GM19467 (cell line): ENCODE data around the gene TSPAN14.

Experiments used
- ATAC-seq: cut with Tn5 transposase; IDR thresholded peaks from one replicate; pipeline ENCODE4 v1.9.1; 2021; ENCODE audit warnings: mild to moderate bottlenecking, moderate library complexity; ENCODE audit not compliant: unreplicated experiment

Gene TSPAN14

DNA sequence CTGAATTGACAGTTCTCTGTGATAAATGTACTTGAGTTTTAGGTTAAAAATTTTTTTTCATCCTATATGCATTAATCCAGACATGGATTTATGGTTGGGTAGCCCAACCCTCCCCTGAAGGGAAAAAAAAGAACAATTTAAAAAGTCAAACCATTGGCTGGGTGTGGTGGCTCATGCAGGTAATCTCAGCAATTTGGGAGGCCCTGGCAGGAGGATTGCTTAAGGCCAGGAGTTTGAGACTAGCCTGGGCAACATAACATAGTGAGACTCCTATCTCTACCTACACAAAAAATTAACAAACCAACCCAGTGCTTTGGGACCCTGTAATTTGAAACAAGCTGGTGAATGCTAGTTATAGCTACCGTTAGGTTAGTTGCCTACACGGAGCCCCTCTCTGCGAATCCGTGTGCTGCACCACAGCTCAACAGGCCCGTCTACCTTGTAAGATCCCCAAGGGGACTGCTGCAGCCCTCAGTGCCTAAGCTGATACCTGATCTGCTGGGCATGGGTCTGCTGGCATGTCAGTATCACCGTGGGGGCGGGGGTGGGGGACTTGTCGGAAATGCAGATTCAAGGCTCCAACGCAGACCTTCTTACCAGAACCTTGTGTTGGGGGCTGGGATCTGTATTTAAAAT, 32.8 kb downstream of the TSPAN14 start:
- ATAC-seq, result no peak

- no peak for ATAC-seq
These were observed 33.3 kb downstream of the TSPAN14 start for GRCh38 chr10:80487421-80487785.

DNA sequence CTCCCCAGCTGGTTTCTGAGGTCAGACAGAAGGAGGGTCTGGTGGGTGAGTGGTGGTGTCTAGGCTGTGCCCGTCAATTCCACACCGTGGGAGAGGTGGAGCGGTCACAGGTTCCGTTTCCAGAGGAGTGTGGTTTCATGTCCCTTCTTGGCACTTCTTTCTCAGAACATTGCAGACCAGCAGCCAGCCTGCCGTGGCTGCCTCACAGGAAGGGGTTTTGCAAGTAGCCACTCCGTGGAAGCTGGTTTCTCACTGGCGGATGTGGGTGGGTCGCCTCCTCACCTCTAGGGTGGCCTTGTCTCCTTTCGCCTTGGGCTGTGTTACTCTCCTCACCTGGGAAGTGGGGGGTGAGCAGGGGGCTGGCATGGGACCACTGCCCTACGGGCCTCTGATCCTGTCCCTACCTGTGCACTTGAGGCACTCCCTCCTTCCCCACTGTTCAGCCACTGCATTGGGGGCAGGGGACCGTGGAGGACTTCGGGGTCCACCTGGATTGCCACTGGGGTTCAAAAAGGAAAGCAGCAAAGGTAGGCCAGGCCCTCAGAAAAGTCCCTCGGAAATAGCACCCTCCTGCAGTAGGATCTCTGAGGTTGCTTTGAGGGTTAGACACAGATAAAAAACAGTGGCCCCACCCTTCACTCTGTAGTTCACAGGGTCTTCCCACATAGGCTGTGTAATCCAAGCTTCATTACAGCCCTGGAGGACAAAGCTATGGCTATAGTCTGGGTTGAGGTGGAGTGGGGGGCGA, 33.9 kb downstream of the TSPAN14 start:
- no peak for ATAC-seq

- ATAC-seq, result no peak
These were observed 34.5 kb downstream of the TSPAN14 start for GRCh38 chr10:80488539-80489066.

DNA sequence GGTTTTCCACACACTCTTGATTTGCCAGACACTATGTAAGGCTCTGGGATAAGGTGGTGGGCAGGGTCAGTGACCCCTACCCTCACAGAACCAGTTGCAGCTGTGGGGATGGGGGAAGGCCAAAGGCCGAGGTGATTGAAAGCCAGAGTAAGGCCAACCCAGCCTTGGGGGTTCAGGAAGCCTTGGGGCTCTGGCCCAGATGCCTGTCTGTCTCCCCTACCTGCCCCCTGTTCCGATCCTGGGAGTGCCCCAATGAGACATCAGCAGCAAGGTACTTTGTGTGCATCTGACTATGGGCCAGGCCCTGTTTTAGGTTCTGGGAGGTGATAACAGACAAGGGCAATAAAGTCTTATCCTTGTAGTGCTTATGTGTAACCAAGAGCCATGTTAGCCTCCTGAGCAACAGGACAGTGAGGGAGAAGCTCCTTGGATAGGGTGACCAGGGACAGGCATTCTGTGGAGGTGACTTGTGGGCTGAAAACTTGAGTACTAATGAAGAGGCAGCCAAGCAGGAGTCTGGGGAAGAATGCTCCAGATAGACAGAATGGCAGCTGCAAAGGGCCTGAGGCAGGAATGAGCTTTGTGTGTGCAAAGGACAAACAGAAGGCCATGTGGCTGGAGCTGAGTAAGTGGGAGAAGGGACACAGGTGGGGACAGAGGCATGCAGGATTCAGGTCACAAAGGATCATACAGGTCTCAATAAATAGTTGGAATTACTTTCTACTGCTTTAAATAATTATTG, 35.4 kb downstream of the TSPAN14 start:
- no peak for ATAC-seq

DNA sequence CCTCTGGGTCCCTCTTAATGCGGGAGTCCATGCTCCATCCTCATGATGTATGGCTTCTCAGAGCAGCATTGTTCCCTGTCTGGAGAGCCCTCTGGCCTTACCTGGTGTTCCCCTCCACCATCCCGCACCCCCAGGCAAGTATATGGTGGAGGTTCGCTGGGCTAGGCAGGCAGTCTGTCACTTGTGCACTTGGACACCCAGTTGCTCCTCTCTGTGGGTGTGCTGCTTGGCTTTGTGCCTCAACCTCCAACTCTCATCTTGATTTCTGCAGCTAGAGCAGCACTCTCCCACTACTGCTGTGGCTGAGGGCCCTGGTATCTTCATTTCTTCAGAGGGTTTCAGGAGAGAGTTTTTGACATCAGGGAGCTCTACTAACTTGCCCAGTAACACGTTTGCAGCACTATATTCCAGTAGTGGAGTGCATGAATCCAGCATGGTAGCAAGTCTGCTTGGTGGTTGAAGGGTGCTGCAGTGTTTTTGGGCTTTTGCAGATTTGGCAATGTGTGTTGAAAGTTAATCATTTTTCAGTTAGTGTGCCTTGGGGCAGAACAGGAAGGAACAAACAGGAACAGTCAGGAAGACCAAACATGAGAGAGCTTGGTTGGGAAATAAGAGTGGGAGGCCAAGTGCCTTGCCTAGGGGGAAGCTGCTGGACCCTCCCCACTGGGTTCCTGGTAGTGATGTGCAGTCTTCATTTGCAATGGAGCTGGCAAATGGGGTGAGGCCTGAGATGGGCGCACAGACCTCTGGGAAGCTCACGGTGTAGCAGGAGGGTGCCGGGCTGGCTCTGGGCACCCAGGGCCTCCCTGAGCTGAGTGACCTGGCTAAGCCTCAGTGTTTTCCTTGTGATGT, 37.4 kb downstream of the TSPAN14 start:
- ATAC-seq, result no peak

GRCh38 chr10:80492848-80493521, 38.9 kb downstream of the TSPAN14 start:
- peak; percentile 34 for ATAC-seq

DNA sequence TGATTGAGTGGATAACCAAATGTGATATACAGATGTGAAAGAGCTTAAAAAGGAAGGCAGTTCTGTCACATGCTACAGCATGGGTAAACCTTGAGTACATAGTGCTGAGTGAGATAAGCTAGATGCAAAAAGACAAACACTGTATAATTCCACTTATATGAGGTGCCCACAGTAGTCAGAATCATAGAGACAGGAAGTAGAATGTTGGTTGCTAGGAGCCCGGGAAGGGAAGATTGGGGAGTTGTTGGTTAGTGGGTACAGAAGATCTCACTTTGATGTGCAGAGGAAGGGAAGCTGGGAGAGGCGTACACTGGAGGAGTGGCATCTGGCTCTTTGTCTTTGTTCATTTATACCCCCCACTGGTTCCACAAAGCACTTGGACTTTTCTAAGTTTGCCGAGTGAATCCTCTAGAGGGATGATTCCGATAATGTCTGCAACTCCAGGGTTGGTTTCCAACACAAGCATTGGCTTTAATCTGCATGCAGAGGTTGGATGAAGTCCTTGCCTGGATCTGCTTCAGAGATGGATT, 39.5 kb downstream of the TSPAN14 start:
- peak; percentile 37 for ATAC-seq

DNA sequence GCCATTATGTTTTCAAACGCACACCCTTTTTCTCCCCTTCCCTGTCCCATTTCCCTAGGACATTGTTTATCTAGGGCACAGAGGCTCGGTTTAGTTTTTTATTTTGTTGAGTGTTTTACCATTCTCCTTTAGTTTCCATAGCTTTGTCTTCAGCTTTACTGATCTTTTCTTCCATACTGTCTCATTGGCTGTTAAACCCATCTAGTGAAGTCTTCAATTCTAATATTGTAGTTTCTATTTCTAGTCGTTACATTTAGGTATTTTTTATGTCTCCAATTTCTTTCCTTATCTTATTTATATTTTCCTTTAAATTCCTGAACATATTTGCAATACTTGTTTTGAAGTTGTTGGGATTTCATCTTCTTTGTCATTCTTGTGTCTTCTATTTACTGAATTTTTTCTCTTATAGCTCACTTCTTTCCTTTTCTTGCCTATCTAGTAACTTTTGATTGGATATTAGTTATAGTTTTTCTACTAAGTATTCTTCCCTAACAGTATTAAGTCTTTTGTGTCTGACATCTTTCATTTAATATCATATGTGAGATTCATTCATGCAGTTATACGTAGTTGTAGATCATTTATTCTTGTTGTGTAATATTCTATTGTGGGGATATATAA, 42.6 kb downstream of the TSPAN14 start:
- ATAC-seq, result no peak

- ATAC-seq, result no peak
These were observed 43.3 kb downstream of the TSPAN14 start for GRCh38 chr10:80497187-80498077.

DNA sequence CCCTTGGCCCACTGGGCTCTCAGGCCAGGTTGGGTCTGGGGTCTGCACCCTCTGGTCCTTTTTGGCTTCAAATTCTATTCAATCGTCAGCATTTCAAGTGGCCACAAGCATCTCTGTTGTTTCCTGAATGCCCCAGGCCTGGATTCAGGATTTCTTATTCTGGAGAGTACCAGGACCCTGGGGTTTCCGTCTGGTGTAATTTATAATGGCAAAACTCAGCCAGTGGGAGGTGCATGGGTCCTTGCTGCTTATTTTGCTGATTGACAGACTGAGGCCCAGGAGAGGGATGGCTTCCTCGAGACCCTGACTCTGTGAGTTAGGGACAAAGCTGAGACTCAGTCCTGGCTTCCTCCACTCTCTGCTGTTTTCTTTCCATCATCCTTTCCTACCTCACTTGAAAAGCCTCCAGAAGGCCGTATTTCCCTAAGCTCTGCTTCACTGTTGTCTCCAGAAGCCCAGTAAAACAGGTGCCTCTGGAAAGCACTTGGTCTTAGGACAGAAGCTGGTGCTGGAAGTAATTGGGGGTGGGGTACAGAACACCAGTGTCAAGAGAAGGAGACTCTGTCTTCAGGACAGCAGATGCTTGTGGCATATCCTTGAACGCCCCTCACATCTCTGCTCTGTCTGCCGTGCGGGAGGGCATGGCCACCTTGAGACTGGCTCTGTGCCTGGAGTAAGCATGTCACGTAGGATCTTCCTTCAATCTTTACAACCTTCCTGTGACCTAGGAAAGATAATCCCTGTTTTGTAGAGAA, 44.1 kb downstream of the TSPAN14 start:
- ATAC-seq, result no peak

- no peak for ATAC-seq
These were observed 45.0 kb downstream of the TSPAN14 start for GRCh38 chr10:80498833-80499741.

DNA sequence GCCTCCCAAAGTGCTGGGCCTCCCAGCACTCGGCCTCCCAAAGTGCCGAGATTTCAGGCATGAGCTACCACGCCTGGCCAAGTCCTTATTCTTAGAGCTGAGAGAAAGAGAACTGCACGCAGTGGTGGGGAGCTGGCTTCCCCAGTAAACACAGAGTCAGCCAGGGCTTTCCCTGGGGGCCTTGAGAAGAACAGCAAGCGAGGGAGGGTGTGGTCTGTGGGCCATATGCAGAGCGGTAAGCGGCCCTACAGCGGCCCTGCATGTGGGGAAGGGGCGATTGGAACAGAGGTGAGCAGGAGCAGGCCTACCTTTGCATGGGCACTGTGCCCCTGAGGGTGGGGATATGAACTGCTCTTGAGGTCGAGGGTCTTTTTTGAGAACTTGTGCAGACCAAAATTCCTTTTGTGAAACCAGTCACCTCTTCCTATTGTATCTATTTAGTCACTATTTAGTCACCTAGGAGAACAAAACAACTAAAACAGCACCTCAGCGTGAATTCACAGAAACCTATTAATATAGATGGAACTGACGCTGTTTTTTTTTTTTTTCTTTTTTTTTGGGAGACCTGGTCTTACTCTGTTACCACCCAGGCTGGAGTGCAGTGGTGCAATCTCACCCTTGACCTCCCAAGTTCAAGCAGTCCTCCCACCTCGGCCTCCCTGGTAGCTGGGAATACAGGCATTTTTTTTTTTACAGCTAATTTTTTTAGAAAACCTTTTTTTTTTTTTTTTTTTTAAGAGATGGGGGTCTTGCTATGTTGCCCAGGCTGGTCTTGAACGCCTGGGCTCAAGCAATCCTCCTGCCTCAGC, 46.7 kb downstream of the TSPAN14 start:
- ATAC-seq, result no peak

GRCh38 chr10:80501381-80501912, 47.3 kb downstream of the TSPAN14 start:
- no peak for ATAC-seq

DNA sequence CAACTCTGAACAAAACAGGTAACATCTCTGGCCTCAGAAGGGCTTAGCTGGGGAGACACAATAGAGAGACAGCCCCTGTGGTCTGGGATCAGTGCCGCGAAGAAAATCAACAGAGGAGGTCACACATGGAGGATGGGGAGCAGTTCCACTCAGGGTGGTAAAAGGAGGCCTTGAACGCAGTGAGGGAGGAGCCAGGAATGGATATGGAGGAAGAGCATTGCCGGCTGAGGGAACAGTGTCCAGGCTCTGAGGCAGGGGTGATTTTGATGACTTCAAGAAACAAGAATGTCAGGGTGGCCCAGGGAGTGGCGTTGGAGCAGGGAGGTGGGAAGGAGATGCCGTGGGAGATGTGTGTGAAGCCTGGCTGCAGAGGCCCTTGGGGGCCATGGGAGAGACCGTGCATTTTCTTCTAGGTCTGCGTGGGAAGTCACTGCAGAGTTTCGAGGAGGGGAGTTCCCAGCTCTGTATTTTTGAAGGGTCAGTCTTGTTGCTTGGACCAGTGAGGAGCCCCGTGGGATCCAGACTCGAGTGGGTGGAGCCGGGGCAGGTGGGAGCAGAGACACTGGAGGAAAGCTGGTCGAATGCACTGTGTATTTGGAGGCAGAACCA, 47.9 kb downstream of the TSPAN14 start:
- no peak for ATAC-seq
